HAP-1 (cell line): Measurements from ENCODE around the gene PADI6.
"Not testable (repeated sequence)": the region's sequence is repeated elsewhere in the genome, so short reads cannot be mapped to it uniquely, and the experiment has no call there.

Experiments
- DNase-seq, 2 experiments: peaks; one replicate each; pipeline ENCODE4 v3.0.0-alpha.2; 2016 to 2020; ENCODE audit warnings: low spot score in 2 of 2
- H3K27me3 ChIP-seq: fragments of 250-450 bp; sonication (Bioruptor Pico); 2 replicates; pipeline ENCODE4 v1.5.1; 2020; ENCODE audit warnings: low read depth, mild to moderate bottlenecking, moderate library complexity
- H3K36me3 ChIP-seq: fragments of 250-450 bp; sonication (Bioruptor Pico); replicated peaks from 2 replicates; pipeline ENCODE4 v1.5.1; 2020; ENCODE audit warnings: mild to moderate bottlenecking
- H3K4me1 ChIP-seq: fragments of 250-450 bp; sonication (Bioruptor Pico); 2 replicates; pipeline ENCODE4 v1.5.1; 2020; ENCODE audit warnings: mild to moderate bottlenecking
- H3K4me3 ChIP-seq: fragments of 250-450 bp; sonication (Bioruptor Pico); 2 replicates; pipeline ENCODE4 v1.5.1; 2020; ENCODE audit warnings: mild to moderate bottlenecking, moderate library complexity
- H3K9me3 ChIP-seq: fragments of 250-450 bp; sonication (Bioruptor Pico); 2 replicates; pipeline ENCODE4 v1.5.1; 2020; ENCODE audit warnings: mild to moderate bottlenecking, moderate library complexity
- in situ Hi-C: fragments of 300-500 bp; cut with MboI; formaldehyde crosslinking; loops from 3 replicates; pipeline ENCODE4 v1.14.3; 2020; ENCODE audit warnings: low sequenced_read_pairs, inconsistent platforms, mixed read lengths

The PADI6 gene

GRCh38 chr1:17371896-17372295 lies at the start of gene PADI6:
TSS of gene PADI6 (plus strand) at chr1:17372196. CDS start at chr1:17372246, 50 bp downstream.
- Histone ChIP-seq H3K27me3 (peaks cover 25% of the 10 kb centered on the region), H3K4me1 (no peaks in the 10 kb centered on the region), H3K9me3 (no peaks in the 10 kb centered on the region), H3K4me3 (no peak within 1 kb of the TSS), H3K36me3 (no peaks in the 10 kb centered on the region)
- no peak for DNase-seq
- in situ Hi-C loops, result no loop called here

- Histone ChIP-seq H3K4me1 (no peaks in the 10 kb centered on the region), H3K27me3 (peaks cover 8% of the 10 kb centered on the region), H3K4me3 (no peak overlapping the region), H3K9me3 (no peaks in the 10 kb centered on the region), H3K36me3 (no peaks in the 10 kb centered on the region)
- no peak for DNase-seq
- in situ Hi-C loops, result no loop called here
Observed at GRCh38 chr1:17328855-17329254, 43.1 kb upstream of the PADI6 start.

GRCh38 chr1:17329610-17330009 lies 42.4 kb upstream of the PADI6 start:
- Histone ChIP-seq H3K4me3 (no peak overlapping the region), H3K36me3 (no peaks in the 10 kb centered on the region), H3K4me1 (no peaks in the 10 kb centered on the region), H3K9me3 (no peaks in the 10 kb centered on the region), H3K27me3 (peaks cover 6% of the 10 kb centered on the region)
- in situ Hi-C loops, result loop anchor here (10.0 kb wide), 1 partner anchor 205 kb away; no protein-coding TSS in a partner anchor
- DNase-seq, result no peak

- H3K4me3 ChIP-seq, result no peak overlapping the region
- in situ Hi-C loops, result loop anchor here (10.0 kb wide), 1 partner anchor 206 kb away; no protein-coding TSS in a partner anchor
- H3K36me3 ChIP-seq, result no peaks in the 10 kb centered on the region
- H3K9me3 ChIP-seq, result no peaks in the 10 kb centered on the region
- DNase-seq, result no peak
- H3K4me1 ChIP-seq, result no peaks in the 10 kb centered on the region
- peaks cover 5% of the 10 kb centered on the region for H3K27me3 ChIP-seq
Observed at GRCh38 chr1:17330856-17331255, 41.1 kb upstream of the PADI6 start.

GRCh38 chr1:17333081-17333480 lies 38.9 kb upstream of the PADI6 start:
- H3K27me3 ChIP-seq, result no peaks in the 10 kb centered on the region; the same call in 1 of the 2 replicates
- no peak for DNase-seq
- H3K4me3 ChIP-seq, result no peak overlapping the region
- H3K9me3 ChIP-seq, result no peaks in the 10 kb centered on the region
- in situ Hi-C loops, result loop anchor here (10.0 kb wide), 1 partner anchor 208 kb away; no protein-coding TSS in a partner anchor
- no peaks in the 10 kb centered on the region for H3K36me3 ChIP-seq
- no peaks in the 10 kb centered on the region for H3K4me1 ChIP-seq

GRCh38 chr1:17335821-17336710 lies 35.9 kb upstream of the PADI6 start:
- in situ Hi-C loops, result loop anchor here (10.0 kb wide), 1 partner anchor 211 kb away; no protein-coding TSS in a partner anchor

GRCh38 chr1:17338706-17339493 lies 33.1 kb upstream of the PADI6 start:
- no peaks in the 10 kb centered on the region for H3K36me3 ChIP-seq
- in situ Hi-C loops, result loop anchor here (10.0 kb wide), 1 partner anchor 214 kb away; no protein-coding TSS in a partner anchor
- no peaks in the 10 kb centered on the region for H3K27me3 ChIP-seq
- H3K4me1 ChIP-seq, result no peaks in the 10 kb centered on the region
- H3K4me3 ChIP-seq, result no peak overlapping the region
- H3K9me3 ChIP-seq, result peaks cover 2% of the 10 kb centered on the region; the same call in 1 of the 2 replicates
- no peak for DNase-seq

More at GRCh38 chr1:17335821-17336710, 35.9 kb upstream of the PADI6 start:
- Histone ChIP-seq H3K27me3 (no peaks in the 10 kb centered on the region), H3K36me3 (no peaks in the 10 kb centered on the region), H3K9me3 (no peaks in the 10 kb centered on the region), H3K4me1 (no peaks in the 10 kb centered on the region), H3K4me3 (no peak overlapping the region)
- peak; percentile 18 to 90 for DNase-seq

GRCh38 chr1:17339521-17339920 lies 32.5 kb upstream of the PADI6 start:
- in situ Hi-C loops, result loop anchor here (10.0 kb wide), 1 partner anchor 215 kb away; no protein-coding TSS in a partner anchor
- Histone ChIP-seq H3K4me1 (no peaks in the 10 kb centered on the region), H3K27me3 (no peaks in the 10 kb centered on the region), H3K4me3 (no peak overlapping the region), H3K36me3 (no peaks in the 10 kb centered on the region), H3K9me3 (peaks cover 2% of the 10 kb centered on the region; the same call in 1 of the 2 replicates)
- DNase-seq, result no peak

GRCh38 chr1:17340358-17340757 lies 31.6 kb upstream of the PADI6 start:
- no peak overlapping the region for H3K4me3 ChIP-seq

GRCh38 chr1:17342014-17342441 lies 30.0 kb upstream of the PADI6 start:
- Histone ChIP-seq H3K9me3 (peaks cover 2% of the 10 kb centered on the region; the same call in 1 of the 2 replicates), H3K4me1 (no peaks in the 10 kb centered on the region), H3K36me3 (no peaks in the 10 kb centered on the region), H3K4me3 (no peak overlapping the region), H3K27me3 (no peaks in the 10 kb centered on the region)
- no peak for DNase-seq
- in situ Hi-C loops, result no loop called here

More at GRCh38 chr1:17340358-17340757, 31.6 kb upstream of the PADI6 start:
- Histone ChIP-seq H3K9me3 (peaks cover 2% of the 10 kb centered on the region; the same call in 1 of the 2 replicates), H3K36me3 (no peaks in the 10 kb centered on the region), H3K4me1 (no peaks in the 10 kb centered on the region), H3K27me3 (no peaks in the 10 kb centered on the region)
- DNase-seq, result no peak
- in situ Hi-C loops, result no loop called here

GRCh38 chr1:17345506-17345905 lies 26.5 kb upstream of the PADI6 start:
- H3K4me1 ChIP-seq, DNase-seq, H3K36me3 ChIP-seq, H3K27me3 ChIP-seq, H3K4me3 ChIP-seq, H3K9me3 ChIP-seq, in situ Hi-C loops: not testable (repeated sequence)

- no peak overlapping the region for H3K4me3 ChIP-seq
- H3K27me3 ChIP-seq, result no peaks in the 10 kb centered on the region
- H3K9me3 ChIP-seq, result peaks cover 2% of the 10 kb centered on the region; the same call in 1 of the 2 replicates
- H3K36me3 ChIP-seq, result no peaks in the 10 kb centered on the region
- DNase-seq, result no peak
- in situ Hi-C loops, result no loop called here
- H3K4me1 ChIP-seq, result no peaks in the 10 kb centered on the region
Observed at GRCh38 chr1:17346046-17346789, 25.8 kb upstream of the PADI6 start.
